ENCODE data around the gene ABCC8. TPM values are rescaled to one million over a fixed set of nuclear protein-coding genes. Genes with fewer than 3 reads are reported as not detected.

Gene ABCC8
- total RNA-seq, 2 experiments from 2014 or later: not detected

DNA sequence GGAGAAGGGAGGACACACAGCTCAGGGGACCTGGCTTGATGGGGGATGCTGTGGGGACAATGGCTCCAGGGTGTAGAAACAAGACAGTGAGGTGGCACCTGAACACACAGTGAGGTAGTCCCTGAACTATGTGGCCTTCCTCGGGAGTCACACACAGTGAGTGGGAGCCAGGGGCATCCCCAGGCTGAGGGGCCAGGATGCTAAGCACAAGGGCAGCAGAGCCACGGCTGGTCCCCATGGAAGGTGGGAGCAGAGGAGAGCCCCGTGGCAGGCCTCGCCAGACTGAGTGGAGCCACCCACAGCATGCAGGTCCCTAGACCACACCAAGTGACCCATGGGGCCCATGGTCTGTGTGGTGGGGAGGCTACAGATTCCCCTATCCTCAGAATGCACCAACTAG lies 26.0 kb upstream of the ABCC8 start:
- intact Hi-C loops (cut with micrococcal nuclease): loop anchor here (5.0 kb wide), 1 partner anchor 555 kb away; no protein-coding TSS in a partner anchor

GRCh38 chr11:17500673-17501072 lies 24.0 kb upstream of the ABCC8 start:
- H3K36me3 Mint-ChIP-seq (ENCODE audit: low read depth): no peaks in the 10 kb centered on the region
- H3K27ac Mint-ChIP-seq: no peak overlapping the region
- CTCF ChIA-PET: interaction anchor here (1.9 to 2.2 kb wide), 2 partner anchors 27 to 117 kb away, joined by 6 to 12 read pairs; no protein-coding TSS in a partner anchor
- H3K27me3 Mint-ChIP-seq (ENCODE audit: low read depth): no peaks in the 10 kb centered on the region
- DNase-seq: no peak
- H3K4me1 Mint-ChIP-seq (ENCODE audit: low read depth): no peaks in the 10 kb centered on the region
- no peaks in the 10 kb centered on the region for H3K9me3 Mint-ChIP-seq
- intact Hi-C loops (cut with micrococcal nuclease): loop anchor here (5.0 kb wide), 1 partner anchor 553 kb away; no protein-coding TSS in a partner anchor
- no peak overlapping the region for H3K4me3 Mint-ChIP-seq

More for the DNA sequence above, 26.0 kb upstream of the ABCC8 start:
- Mint-ChIP-seq H3K4me3 (no peak overlapping the region), H3K36me3 (ENCODE audit: low read depth) (no peaks in the 10 kb centered on the region), H3K9me3 (no peaks in the 10 kb centered on the region), H3K27me3 (ENCODE audit: low read depth) (peaks cover 4% of the 10 kb centered on the region), H3K4me1 (ENCODE audit: low read depth) (no peaks in the 10 kb centered on the region), H3K27ac (no peak overlapping the region)
- DNase-seq: no peak
- CTCF ChIA-PET: interaction anchor here (0.7 to 8.2 kb wide), 4 partner anchors 9 to 717 kb away, joined by 3 to 92 read pairs (median 4); no protein-coding TSS in a partner anchor

DNA sequence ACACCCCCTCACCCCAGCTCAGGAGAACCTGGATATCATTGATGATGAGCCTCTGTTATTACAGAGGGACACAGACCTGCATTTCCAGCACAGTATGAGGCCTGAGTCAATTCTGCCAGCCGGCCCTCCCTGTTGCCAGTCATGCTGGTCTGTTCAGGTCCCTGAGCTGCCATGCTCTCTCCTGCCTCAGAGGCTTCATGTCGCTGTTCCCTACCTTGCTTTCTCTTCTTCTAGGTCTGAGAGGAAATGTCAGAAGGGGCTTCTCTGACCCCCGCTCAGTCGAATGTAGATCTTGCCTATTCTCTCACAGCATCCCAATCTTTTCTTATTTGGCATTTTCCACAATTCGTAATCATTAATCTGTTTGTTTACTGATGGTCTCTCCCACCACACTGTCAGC lies 21.8 kb upstream of the ABCC8 start:
- CTCF ChIA-PET: interaction anchor here (0.8 to 2.2 kb wide), 4 partner anchors 9 to 289 kb away, joined by 3 to 12 read pairs (median 3); no protein-coding TSS in a partner anchor
- Mint-ChIP-seq H3K4me3 (no peak overlapping the region), H3K27me3 (ENCODE audit: low read depth) (no peaks in the 10 kb centered on the region), H3K27ac (no peak overlapping the region), H3K36me3 (ENCODE audit: low read depth) (no peaks in the 10 kb centered on the region), H3K9me3 (no peaks in the 10 kb centered on the region), H3K4me1 (ENCODE audit: low read depth) (no peaks in the 10 kb centered on the region)
- intact Hi-C loops (cut with micrococcal nuclease): no loop called here
- no peak for DNase-seq

DNA sequence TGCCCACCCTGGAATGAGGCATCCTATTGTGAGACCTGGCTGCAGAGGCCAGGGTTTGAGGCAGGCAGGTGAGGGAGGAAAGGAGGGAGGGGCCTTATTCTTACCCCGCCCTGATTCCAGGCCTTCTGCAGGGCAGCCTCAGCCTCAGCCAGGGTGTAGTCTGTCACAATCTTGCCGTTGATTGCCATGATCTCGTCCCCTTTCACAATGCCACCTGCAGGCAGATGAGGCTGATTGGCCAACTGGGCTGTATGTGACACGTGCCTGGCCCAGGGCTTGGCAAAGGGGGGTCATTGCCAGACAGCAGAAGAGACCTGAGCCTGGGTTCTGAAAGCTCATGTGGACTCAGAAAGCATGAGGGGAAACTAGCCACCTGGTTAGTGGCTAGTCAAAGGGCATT lies 21.4 kb upstream of the ABCC8 start:
- H3K27me3 Mint-ChIP-seq (ENCODE audit: low read depth): no peaks in the 10 kb centered on the region
- no peak overlapping the region for H3K27ac Mint-ChIP-seq
- no peak overlapping the region for H3K4me3 Mint-ChIP-seq

GRCh38 chr11:17496406-17496805 lies 19.8 kb upstream of the ABCC8 start:
- Mint-ChIP-seq H3K36me3 (ENCODE audit: low read depth) (no peaks in the 10 kb centered on the region), H3K4me1 (ENCODE audit: low read depth) (no peaks in the 10 kb centered on the region), H3K27ac (no peak overlapping the region), H3K9me3 (no peaks in the 10 kb centered on the region), H3K4me3 (no peak overlapping the region), H3K27me3 (ENCODE audit: low read depth) (no peaks in the 10 kb centered on the region)
- CTCF ChIA-PET: interaction anchor here (1.0 kb wide), 1 partner anchor 136 kb away, joined by 6 read pairs; no protein-coding TSS in a partner anchor
- no peak for DNase-seq
- intact Hi-C loops (cut with micrococcal nuclease): no loop called here

More for the DNA sequence above, 21.4 kb upstream of the ABCC8 start:
- H3K4me1 Mint-ChIP-seq (ENCODE audit: low read depth): no peaks in the 10 kb centered on the region
- intact Hi-C loops (cut with micrococcal nuclease): no loop called here
- CTCF ChIA-PET: interaction anchor here (0.9 kb wide), 1 partner anchor 106 kb away, joined by 3 read pairs; no protein-coding TSS in a partner anchor
- DNase-seq: no peak
- no peaks in the 10 kb centered on the region for H3K9me3 Mint-ChIP-seq
- H3K36me3 Mint-ChIP-seq (ENCODE audit: low read depth): no peaks in the 10 kb centered on the region

- DNase-seq: no peak
- H3K9me3 Mint-ChIP-seq: no peaks in the 10 kb centered on the region
- no peak overlapping the region for H3K4me3 Mint-ChIP-seq
- intact Hi-C loops (cut with micrococcal nuclease): no loop called here
- H3K27me3 Mint-ChIP-seq (ENCODE audit: low read depth): no peaks in the 10 kb centered on the region
- H3K4me1 Mint-ChIP-seq (ENCODE audit: low read depth): no peaks in the 10 kb centered on the region
- no peaks in the 10 kb centered on the region for H3K36me3 Mint-ChIP-seq (ENCODE audit: low read depth)
- no peak overlapping the region for H3K27ac Mint-ChIP-seq
- CTCF ChIA-PET: interaction anchor here (0.6 to 1.0 kb wide), 3 partner anchors 10 to 110 kb away, joined by 3 to 4 read pairs (median 3); no protein-coding TSS in a partner anchor
Measured at GRCh38 chr11:17494019-17494418, 17.4 kb upstream of the ABCC8 start.

DNA sequence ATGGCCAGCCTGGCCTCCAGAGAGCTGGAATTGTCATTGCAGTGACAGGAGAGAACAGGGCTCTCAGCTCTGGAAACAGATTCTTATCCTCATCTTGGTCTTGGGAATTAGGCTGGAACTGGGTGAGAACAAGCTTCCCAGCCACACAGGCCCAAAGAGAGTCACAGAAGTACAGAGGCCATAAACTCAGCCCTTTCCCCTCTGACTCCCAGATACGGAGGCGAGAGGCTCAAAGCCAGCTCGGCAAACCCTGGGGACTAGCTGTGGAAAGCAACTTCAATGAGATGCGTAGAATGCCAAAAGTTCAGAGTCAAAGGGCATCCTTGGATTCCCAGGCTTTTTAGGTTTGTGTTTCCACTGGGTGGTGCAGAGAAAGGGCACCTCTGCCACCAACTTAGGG lies 14.3 kb upstream of the ABCC8 start:
- no peak overlapping the region for H3K27ac Mint-ChIP-seq
- DNase-seq: no peak
- intact Hi-C loops (cut with micrococcal nuclease): no loop called here
- H3K36me3 Mint-ChIP-seq (ENCODE audit: low read depth): no peaks in the 10 kb centered on the region
- no peak overlapping the region for H3K4me3 Mint-ChIP-seq
- no peaks in the 10 kb centered on the region for H3K4me1 Mint-ChIP-seq (ENCODE audit: low read depth)
- no peaks in the 10 kb centered on the region for H3K27me3 Mint-ChIP-seq (ENCODE audit: low read depth)
- CTCF ChIA-PET: interaction anchor here (1.6 kb wide), 1 partner anchor 14 kb away, joined by 3 read pairs; no protein-coding TSS in a partner anchor
- H3K9me3 Mint-ChIP-seq: no peaks in the 10 kb centered on the region

DNA sequence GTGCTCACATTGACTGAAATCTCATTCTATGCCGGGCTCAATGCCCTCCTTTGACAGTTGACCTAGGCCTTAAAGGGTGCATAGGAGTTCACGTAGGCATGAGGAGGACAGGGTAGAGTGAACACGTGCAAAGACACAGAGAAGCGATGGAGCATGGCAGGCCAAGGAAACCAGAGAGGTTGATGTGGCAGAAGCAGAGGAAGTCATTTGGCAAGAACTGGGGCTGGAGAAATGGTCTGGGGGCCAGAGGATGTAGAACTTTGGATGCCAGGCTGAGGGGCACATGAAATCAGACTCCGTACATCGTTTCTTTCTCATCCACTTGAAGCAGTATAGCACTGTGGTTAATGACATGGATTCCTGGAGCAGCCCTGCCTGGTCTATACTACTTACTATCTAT lies 13.6 kb upstream of the ABCC8 start:
- Mint-ChIP-seq H3K36me3 (ENCODE audit: low read depth) (no peaks in the 10 kb centered on the region), H3K4me3 (no peak overlapping the region), H3K27ac (no peak overlapping the region), H3K9me3 (no peaks in the 10 kb centered on the region), H3K4me1 (ENCODE audit: low read depth) (no peaks in the 10 kb centered on the region), H3K27me3 (ENCODE audit: low read depth) (no peaks in the 10 kb centered on the region)
- intact Hi-C loops (cut with micrococcal nuclease): no loop called here
- CTCF ChIA-PET: no interaction called here
- no peak for DNase-seq

DNA sequence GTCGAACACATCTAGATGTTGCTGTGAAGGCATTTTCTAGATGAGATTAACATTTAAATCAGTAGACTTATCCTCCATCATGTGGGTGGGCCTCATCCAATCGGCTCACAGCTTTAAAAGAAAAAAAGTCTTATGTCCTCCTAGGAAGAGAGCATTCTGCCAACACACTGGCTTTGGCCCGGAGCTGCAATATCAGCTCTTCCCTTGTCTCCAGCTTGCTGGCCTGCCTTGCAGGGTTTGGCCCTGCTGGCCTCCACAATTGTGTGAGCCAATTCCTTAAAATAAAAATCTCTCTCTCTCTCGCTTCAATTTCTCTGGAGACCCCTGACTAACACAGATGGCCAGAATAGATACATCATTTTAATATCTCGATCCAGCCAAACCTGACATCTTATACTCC lies 13.1 kb upstream of the ABCC8 start:
- H3K4me1 Mint-ChIP-seq (ENCODE audit: low read depth): no peaks in the 10 kb centered on the region
- no peak for DNase-seq
- no peak overlapping the region for H3K27ac Mint-ChIP-seq
- no peaks in the 10 kb centered on the region for H3K36me3 Mint-ChIP-seq (ENCODE audit: low read depth)
- no peaks in the 10 kb centered on the region for H3K27me3 Mint-ChIP-seq (ENCODE audit: low read depth)
- intact Hi-C loops (cut with micrococcal nuclease): no loop called here
- H3K9me3 Mint-ChIP-seq: no peaks in the 10 kb centered on the region
- H3K4me3 Mint-ChIP-seq: no peak overlapping the region
- CTCF ChIA-PET: interaction anchor here (0.6 to 1.2 kb wide), 2 partner anchors 38 to 288 kb away, joined by 3 to 5 read pairs; no protein-coding TSS in a partner anchor

GRCh38 chr11:17488563-17488962 lies 11.9 kb upstream of the ABCC8 start:
- Mint-ChIP-seq H3K9me3 (peaks cover 2% of the 10 kb centered on the region), H3K36me3 (ENCODE audit: low read depth) (no peaks in the 10 kb centered on the region), H3K27ac (no peak overlapping the region), H3K27me3 (ENCODE audit: low read depth) (no peaks in the 10 kb centered on the region), H3K4me1 (ENCODE audit: low read depth) (no peaks in the 10 kb centered on the region), H3K4me3 (no peak overlapping the region)
- DNase-seq: no peak
- intact Hi-C loops (cut with micrococcal nuclease): no loop called here
- CTCF ChIA-PET: interaction anchor here (0.6 to 1.2 kb wide), 2 partner anchors 39 to 173 kb away, joined by 3 read pairs; no protein-coding TSS in a partner anchor

DNA sequence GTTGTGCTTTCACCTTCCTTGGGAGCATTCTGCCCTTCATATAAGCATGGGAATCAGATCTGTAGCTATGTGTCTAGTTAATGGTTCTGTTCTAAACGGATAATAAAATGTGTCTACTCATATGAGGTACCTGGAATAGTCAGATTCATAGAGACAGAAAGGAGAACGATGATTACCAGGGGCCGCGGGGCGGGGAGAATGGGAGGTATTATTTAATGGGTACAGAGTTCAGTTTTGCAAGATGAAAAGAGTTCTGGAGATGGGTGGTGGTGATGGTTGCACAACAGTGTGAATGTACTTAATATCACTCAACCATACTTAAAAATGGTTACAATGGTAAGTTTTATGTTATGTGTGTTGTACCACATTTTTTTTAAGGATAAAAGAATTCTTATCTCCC lies 10.0 kb upstream of the ABCC8 start:
- no peak overlapping the region for H3K4me3 Mint-ChIP-seq
- no peaks in the 10 kb centered on the region for H3K27me3 Mint-ChIP-seq (ENCODE audit: low read depth)
- peaks cover 2% of the 10 kb centered on the region for H3K9me3 Mint-ChIP-seq
- DNase-seq: no peak
- intact Hi-C loops (cut with micrococcal nuclease): no loop called here
- CTCF ChIA-PET: interaction anchor here (1.1 kb wide), 1 partner anchor 103 kb away, joined by 3 read pairs; no protein-coding TSS in a partner anchor
- H3K27ac Mint-ChIP-seq: no peak overlapping the region
- H3K36me3 Mint-ChIP-seq (ENCODE audit: low read depth): no peaks in the 10 kb centered on the region
- no peaks in the 10 kb centered on the region for H3K4me1 Mint-ChIP-seq (ENCODE audit: low read depth)

GRCh38 chr11:17483505-17483904 lies 6.9 kb upstream of the ABCC8 start:
- peaks cover 10% of the 10 kb centered on the region for H3K27me3 Mint-ChIP-seq (ENCODE audit: low read depth)
- CTCF ChIA-PET: no interaction called here
- H3K4me3 Mint-ChIP-seq: no peak overlapping the region

GRCh38 chr11:17481905-17482304 lies 5.3 kb upstream of the ABCC8 start:
- Mint-ChIP-seq H3K27ac (no peak overlapping the region), H3K36me3 (ENCODE audit: low read depth) (no peaks in the 10 kb centered on the region), H3K27me3 (ENCODE audit: low read depth) (peaks cover 22% of the 10 kb centered on the region), H3K4me3 (no peak overlapping the region), H3K4me1 (ENCODE audit: low read depth) (no peaks in the 10 kb centered on the region), H3K9me3 (peaks cover 2% of the 10 kb centered on the region)
- intact Hi-C loops (cut with micrococcal nuclease): no loop called here
- CTCF ChIA-PET: interaction anchor here (1.3 to 1.6 kb wide), 2 partner anchors 93 to 98 kb away, joined by 5 read pairs; partner anchors contain the start of gene KCNJ11
- DNase-seq: no peak

More at GRCh38 chr11:17483505-17483904, 6.9 kb upstream of the ABCC8 start:
- H3K9me3 Mint-ChIP-seq: peaks cover 2% of the 10 kb centered on the region
- intact Hi-C loops (cut with micrococcal nuclease): no loop called here
- no peaks in the 10 kb centered on the region for H3K36me3 Mint-ChIP-seq (ENCODE audit: low read depth)
- DNase-seq: no peak
- no peak overlapping the region for H3K27ac Mint-ChIP-seq
- H3K4me1 Mint-ChIP-seq (ENCODE audit: low read depth): no peaks in the 10 kb centered on the region
